SK-MEL-5 (cell line): ENCODE measurements around the gene LSM7. TPM values are rescaled to one million over a fixed set of nuclear protein-coding genes. Genes with fewer than 3 reads are reported as not detected.

ENCODE experiments used
- DNase-seq: peaks from one replicate; pipeline ENCODE4 v3.0.0-alpha.2; 2016; ENCODE audit warnings: low read depth, low spot score
- in situ Hi-C: cut with HindIII; loops from 2 replicates; pipeline ENCODE4 v1.10.0; 2016; ENCODE audit warnings: low sequenced_read_pairs, high pct_unique_total_duplicates, low pct_unique_long_range_greater_than_20kb
- total RNA-seq: library from RNA; depleted of rRNA; stranded (reverse); fragments of >200 nt; shearing (Covaris generic); gene quantifications from 2 replicates; pipeline ENCODE4 v1.2.3, GENCODE V29; 2014; rRNA removed

LSM7 gene
- total RNA-seq, 1 experiment from 2014 or later = 128 TPM

DNA sequence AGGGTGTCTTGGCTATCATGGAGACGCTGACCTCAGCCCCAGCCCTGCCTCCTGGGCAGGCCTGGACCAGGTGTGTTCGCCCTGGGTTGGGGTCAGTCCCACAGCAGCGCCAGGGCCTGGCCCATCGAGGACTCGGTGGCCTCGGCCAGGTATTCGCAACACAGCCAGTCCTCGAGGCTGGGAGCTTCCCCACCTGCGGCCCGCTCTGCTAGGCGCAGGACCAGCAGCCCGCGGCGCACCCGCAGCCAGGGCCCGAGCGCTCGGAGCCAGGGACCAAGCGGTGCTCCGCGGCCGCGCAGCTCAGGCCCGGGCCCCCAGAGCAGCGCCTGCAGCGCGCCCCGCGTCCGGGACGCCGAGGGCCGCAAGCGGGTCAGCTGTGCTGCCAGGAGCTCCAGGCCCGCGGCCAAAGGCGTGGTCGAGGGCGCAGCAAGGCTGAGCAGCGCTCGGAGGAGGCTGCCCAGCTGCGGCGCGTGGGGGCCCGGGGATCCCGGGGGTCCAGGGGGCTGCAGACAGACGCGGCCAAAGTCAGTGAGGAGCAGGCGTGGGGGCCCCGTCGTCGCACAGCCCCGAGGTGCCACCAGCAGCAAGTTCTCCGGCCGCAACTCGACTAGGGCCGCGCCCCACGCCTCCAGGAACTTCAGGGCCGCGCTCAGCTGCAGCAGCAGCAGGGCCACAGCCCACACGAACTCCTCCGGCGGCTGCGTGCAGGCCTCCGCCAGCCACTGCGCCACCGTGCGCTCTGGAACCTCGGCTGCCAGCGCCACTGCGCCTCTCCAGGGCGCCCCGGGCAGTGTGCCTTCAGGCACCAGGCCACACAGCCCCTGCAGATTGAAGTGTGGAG lies 52.6 kb downstream of the LSM7 start:
- no peak for DNase-seq
- in situ Hi-C loops = no loop called here

DNA sequence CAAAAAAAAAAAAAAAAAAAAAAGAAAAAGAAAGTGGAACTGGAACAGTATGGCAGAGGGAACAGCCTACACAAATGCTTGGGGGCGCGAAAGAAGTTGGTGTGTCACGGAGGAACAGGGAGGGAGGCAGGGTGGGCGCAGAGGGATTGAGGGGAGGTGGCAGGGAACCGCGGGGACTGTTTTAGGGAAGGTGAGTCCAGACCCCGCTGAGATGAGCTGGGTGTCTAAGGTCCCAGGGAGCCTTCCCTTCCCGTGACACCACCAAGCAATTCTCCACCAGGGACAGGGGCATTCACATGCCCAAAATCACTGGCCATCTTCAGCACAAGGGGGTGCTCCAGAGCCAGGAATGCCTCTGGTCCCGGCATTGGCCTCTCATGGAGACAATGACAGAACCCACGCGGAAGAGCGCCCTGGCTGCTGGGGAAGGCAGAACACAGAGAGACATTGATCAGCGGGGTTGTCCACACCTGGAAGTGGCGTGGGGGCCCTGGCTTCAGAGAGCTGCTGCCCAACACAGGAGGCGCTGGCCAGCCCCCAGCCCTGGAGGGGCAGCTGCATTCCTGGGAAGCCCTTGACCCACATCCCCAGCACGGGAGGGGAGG lies 53.4 kb downstream of the LSM7 start:
- peak; percentile 72 for DNase-seq
- in situ Hi-C loops = no loop called here

DNA sequence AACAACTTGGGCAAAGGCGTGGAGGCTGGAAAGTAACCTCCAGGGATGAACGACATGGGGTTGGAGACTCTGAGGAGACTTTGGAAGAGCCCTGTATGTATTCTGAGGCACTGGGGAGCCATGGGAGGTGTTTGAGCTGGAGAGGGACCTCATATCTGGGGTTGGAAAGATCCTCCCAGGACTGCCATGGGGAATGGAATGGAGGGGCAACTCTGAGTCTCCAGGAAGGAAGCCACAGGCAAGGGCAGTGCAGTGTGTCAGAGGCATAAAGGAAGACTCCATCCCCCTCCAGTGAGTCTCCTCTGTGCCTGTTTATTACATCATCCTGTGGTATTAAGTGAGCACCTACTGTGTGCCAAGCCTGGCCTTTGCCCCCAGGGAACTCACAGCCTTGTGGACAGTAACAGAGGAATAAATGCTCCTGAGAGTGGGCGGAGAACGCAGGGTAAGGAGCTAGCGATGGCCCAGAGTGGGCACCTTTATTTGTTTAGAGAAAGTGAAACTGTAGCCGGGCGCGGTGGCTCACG lies 54.1 kb downstream of the LSM7 start:
- in situ Hi-C loops = no loop called here
- no peak for DNase-seq

DNA sequence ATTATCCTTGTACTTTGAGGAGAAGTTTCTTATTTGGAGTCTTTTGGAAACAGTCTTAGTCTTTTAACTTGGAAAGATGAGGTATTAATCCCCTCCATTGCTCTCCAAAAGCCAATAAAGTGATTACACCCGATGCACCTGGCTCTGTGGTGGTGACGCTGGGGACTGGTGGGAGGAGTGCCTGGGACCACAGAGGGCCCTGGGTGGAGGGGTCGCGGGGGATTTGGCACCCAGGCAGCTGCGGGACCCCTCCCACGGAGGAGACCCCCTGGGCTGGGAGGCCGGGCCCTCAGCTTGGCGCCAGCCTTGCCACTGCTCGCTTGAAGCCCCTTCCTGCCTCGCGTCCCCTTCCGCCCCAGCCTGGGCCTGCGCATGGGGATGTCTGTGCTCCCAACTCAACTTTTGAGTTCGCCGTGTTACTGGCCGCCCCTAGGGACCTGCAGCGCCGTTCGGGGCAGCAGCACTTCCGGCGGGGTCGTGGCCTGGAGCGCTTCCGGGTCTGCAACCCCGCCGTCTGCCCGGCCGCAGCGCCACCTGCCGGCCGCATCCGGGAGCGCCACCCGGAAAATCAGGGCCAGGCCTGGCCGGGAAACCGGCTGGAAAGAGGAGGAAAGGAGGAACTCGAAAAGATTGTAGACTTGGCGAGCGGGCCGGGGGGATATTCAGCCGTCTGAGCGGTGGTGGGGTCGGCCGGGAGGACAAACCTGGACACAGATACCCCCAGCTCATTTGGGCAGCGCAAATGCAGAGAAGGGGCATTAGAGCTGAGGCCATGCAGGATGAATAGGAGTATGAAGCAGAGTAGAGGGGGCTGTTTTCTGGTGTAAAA lies 54.8 kb downstream of the LSM7 start:
- in situ Hi-C loops = no loop called here
- peak; percentile 78 for DNase-seq

Other genes starting within 250 kb of the LSM7 start
- 5.0 and 5.1 TPM in 2 replicates for gene MOB3A, start 232.3 kb downstream of the LSM7 start, total RNA-seq
- 0.40 TPM in 1 of 2 replicates, not detected in the other for gene IZUMO4, start 231.7 kb downstream of the LSM7 start, total RNA-seq
- gene AP3D1, start 177.0 kb downstream of the LSM7 start, total RNA-seq = 114 and 131 TPM in 2 replicates
- 2.1 and 3.8 TPM in 2 replicates for gene DOT1L, start 164.7 kb downstream of the LSM7 start, total RNA-seq
- 44.5 and 45.8 TPM in 2 replicates for gene PLEKHJ1, start 92.3 kb downstream of the LSM7 start, total RNA-seq
- 14.6 and 15.6 TPM in 2 replicates for gene SF3A2, start 91.8 kb downstream of the LSM7 start, total RNA-seq
- gene AMH, start 79.3 kb downstream of the LSM7 start, total RNA-seq = 1.5 and 1.6 TPM in 2 replicates
- gene JSRP1, start 72.2 kb downstream of the LSM7 start, total RNA-seq = 0.19 and 0.29 TPM in 2 replicates
- not detected in 2 replicates for gene PEAK3, start 46.4 kb downstream of the LSM7 start, total RNA-seq
- gene LINGO3, start 20.4 kb downstream of the LSM7 start, total RNA-seq = 0.08 TPM in 1 of 2 replicates, not detected in the other
- 8.2 and 8.8 TPM in 2 replicates for gene SPPL2B, start 98 bp upstream of the LSM7 start, total RNA-seq
- gene TMPRSS9, start 31.7 kb upstream of the LSM7 start, total RNA-seq = not detected in 2 replicates
- gene TIMM13, start 99.0 kb upstream of the LSM7 start, total RNA-seq = 48.9 and 52.3 TPM in 2 replicates
- gene LMNB2, start 128.4 kb upstream of the LSM7 start, total RNA-seq = 52.1 and 52.6 TPM in 2 replicates
- gene GADD45B, start 147.5 kb upstream of the LSM7 start, total RNA-seq = 4.0 TPM in 2 replicates